Measurements from ENCODE around the gene ACACA. TPM values are rescaled to one million over a fixed set of nuclear protein-coding genes. Genes with fewer than 3 reads are reported as not detected.

Gene ACACA
- total RNA-seq, 4 donors from 2014 or later: 40.5 to 64.1 (median 51.8) TPM

- WGBS, 2 donors (ENCODE audit: low coverage in 1 of 2): 79 to 93% methylated on average over 3 to 4 of the region's 4 CpGs
- TF ChIP-seq EP300 (IDR thresholded peaks at IDR 0.05): no peak
- no peak for TF ChIP-seq POLR2A (IDR thresholded peaks at IDR 0.05)
- TF ChIP-seq CTCF (IDR thresholded peaks at IDR 0.05): no peak
- TF ChIP-seq POLR2AphosphoS5 (IDR thresholded peaks at IDR 0.05): no peak
- Histone ChIP-seq H3K27ac (no peak overlapping the region), H3K4me1 (no peaks in the 10 kb centered on the region), H3K9me3 (no peaks in the 10 kb centered on the region), H3K4me3 (no peak overlapping the region), H3K27me3 (no peaks in the 10 kb centered on the region), H3K36me3 (peaks cover 0 to 6% of the 10 kb centered on the region in 2 donors)
- no peak for ATAC-seq
Observed at GRCh38 chr17:37344519-37344918, 62.1 kb downstream of the ACACA start.

DNA sequence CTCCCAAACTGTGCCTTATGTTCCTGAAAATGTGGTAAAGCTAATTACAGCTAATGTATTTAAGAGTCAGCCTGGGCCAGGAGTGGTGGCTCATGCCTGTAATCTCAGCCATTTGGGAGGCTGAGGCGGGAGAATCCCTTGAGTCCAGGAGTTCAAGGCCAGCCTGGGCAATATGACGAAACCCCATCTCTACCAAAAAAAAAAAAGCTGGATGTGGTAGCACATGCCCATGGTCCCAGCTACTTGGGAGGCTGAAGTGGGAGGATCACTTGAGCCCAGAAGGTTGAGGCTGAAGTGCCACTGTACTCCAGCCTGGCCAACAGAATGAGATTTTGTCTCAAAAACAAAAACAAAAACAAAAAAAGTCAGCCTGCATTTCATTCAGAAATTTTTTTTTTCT is 64.0 kb downstream of the ACACA start:
- TF ChIP-seq EP300 (IDR thresholded peaks at IDR 0.05) (no peak), POLR2A (IDR thresholded peaks at IDR 0.05) (no peak), POLR2AphosphoS5 (IDR thresholded peaks at IDR 0.05) (no peak), CTCF (IDR thresholded peaks at IDR 0.05) (no peak)
- H3K36me3 ChIP-seq: peaks cover 0 to 8% of the 10 kb centered on the region in 2 donors
- H3K4me1 ChIP-seq: no peaks in the 10 kb centered on the region
- H3K9me3 ChIP-seq: no peaks in the 10 kb centered on the region
- WGBS, 2 donors (ENCODE audit: low coverage in 1 of 2): 40% methylated on average over 1 of the region's 2 CpGs; no CpG with 5 or more reads in 1 of the 2 donors
- H3K27me3 ChIP-seq: no peaks in the 10 kb centered on the region
- no peak overlapping the region for H3K4me3 ChIP-seq
- no peak overlapping the region for H3K27ac ChIP-seq
- no peak for ATAC-seq

DNA sequence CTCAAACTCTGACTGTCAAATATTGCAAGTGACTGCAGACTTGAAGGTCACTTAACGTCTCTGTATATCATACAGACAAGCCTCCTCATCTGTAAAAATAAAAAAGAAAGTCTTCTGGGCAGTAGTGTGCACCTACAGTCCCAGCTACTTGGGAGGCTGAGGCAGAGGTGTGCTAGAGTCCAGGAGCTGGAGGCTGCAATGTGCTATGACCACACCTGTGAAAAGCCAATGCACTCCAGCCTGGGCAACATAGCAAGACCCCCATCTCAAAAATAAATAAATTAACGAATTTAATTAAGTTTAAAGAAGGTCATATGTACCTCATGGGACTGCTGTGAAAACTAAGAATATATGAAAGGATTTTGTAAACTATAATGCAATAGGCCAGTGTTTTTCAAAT is 65.8 kb downstream of the ACACA start:
- no peaks in the 10 kb centered on the region for H3K27me3 ChIP-seq
- WGBS, 2 donors (ENCODE audit: low coverage in 1 of 2): 95 to 100% methylated on average over 2 of the region's 2 CpGs
- H3K4me1 ChIP-seq: no peaks in the 10 kb centered on the region
- H3K36me3 ChIP-seq: peaks cover 0 to 10% of the 10 kb centered on the region in 2 donors
- no peak overlapping the region for H3K27ac ChIP-seq
- H3K4me3 ChIP-seq: no peak overlapping the region
- no peak for ATAC-seq
- no peaks in the 10 kb centered on the region for H3K9me3 ChIP-seq
- TF ChIP-seq POLR2A (IDR thresholded peaks at IDR 0.05) (no peak), CTCF (IDR thresholded peaks at IDR 0.05) (no peak), POLR2AphosphoS5 (IDR thresholded peaks at IDR 0.05) (no peak), EP300 (IDR thresholded peaks at IDR 0.05) (no peak)

GRCh38 chr17:37339321-37339720 is 67.3 kb downstream of the ACACA start:
- ATAC-seq: no peak
- H3K36me3 ChIP-seq: peaks cover 0 to 4% of the 10 kb centered on the region in 2 donors
- TF ChIP-seq POLR2AphosphoS5 (IDR thresholded peaks at IDR 0.05) (no peak), POLR2A (IDR thresholded peaks at IDR 0.05) (no peak), CTCF (IDR thresholded peaks at IDR 0.05) (no peak), EP300 (IDR thresholded peaks at IDR 0.05) (no peak)
- H3K9me3 ChIP-seq: no peaks in the 10 kb centered on the region
- H3K4me1 ChIP-seq: no peaks in the 10 kb centered on the region
- H3K4me3 ChIP-seq: no peak overlapping the region
- no peak overlapping the region for H3K27ac ChIP-seq
- no peaks in the 10 kb centered on the region for H3K27me3 ChIP-seq
- 59 to 74% methylated on average over 3 of the region's 3 CpGs for WGBS, 2 donors (ENCODE audit: low coverage in 1 of 2)

DNA sequence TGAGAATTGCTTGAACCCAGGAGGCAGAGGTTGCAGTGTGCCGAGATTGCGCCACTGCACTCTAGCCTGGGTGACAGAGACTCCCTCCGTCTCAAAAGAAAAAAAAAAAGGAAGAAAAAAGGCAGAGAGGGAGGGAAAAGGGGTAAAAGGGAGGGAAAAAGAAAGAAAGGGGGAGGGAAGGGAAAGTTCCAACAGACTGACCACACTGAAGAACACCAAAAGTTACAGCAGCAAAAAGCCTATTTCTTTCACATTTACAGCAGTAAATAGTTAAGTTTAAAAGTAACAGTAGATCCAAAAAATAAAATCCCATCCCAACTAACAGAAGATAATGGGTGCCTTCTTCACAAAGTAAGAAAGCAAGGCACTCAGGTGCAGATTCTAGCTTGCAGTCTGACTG is 67.8 kb downstream of the ACACA start:
- TF ChIP-seq EP300 (IDR thresholded peaks at IDR 0.05): no peak
- TF ChIP-seq POLR2AphosphoS5 (IDR thresholded peaks at IDR 0.05): no peak
- no peak for TF ChIP-seq CTCF (IDR thresholded peaks at IDR 0.05)
- no peak for TF ChIP-seq POLR2A (IDR thresholded peaks at IDR 0.05)
- H3K27ac ChIP-seq: no peak overlapping the region
- no peaks in the 10 kb centered on the region for H3K9me3 ChIP-seq
- no CpG with 5 or more reads among the region's 3 CpGs for WGBS, 2 donors (ENCODE audit: low coverage in 1 of 2)
- no peak for ATAC-seq
- H3K27me3 ChIP-seq: no peaks in the 10 kb centered on the region
- peaks cover 0 to 4% of the 10 kb centered on the region in 2 donors for H3K36me3 ChIP-seq
- no peaks in the 10 kb centered on the region for H3K4me1 ChIP-seq
- H3K4me3 ChIP-seq: no peak overlapping the region
